D341Med (cell line): ENCODE results near the gene EEFSEC.

Experiments
- DNase-seq: peaks from one replicate; pipeline ENCODE4 v3.0.0; 2012; ENCODE audit warnings: low spot score

EEFSEC gene

DNA sequence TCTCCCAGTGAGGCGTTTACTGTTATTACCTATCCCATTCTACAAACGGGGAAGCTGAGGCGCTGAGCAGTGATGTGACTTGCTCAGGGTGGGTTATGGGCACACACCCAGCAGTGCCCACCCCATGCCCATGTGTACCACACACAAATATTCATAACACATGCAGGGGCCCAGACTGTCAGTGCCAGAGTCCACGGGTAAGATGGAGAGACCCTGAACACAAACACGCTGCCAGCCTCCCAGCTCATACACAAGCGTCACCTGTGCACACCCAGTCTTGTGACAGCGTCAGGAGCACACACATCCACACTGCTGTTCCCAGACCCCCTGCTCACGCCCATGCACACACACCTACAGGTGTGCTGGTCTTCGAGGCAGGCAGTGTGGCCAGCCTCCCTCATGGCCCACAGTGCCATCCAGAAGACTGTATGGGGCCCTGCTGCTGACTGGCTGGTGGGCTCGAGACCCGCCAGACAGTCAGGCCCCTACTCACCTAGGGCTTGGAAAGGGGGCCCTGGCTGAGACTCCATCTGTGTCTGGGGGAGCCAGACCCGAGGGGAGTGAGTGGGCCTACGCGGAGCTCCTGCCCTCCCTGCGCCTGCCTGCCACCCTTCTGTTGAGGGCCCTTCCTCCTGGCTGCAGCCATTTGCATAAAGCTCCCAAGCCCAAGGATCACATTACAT is 274.0 kb downstream of the EEFSEC start:
- DNase-seq, result no peak

DNA sequence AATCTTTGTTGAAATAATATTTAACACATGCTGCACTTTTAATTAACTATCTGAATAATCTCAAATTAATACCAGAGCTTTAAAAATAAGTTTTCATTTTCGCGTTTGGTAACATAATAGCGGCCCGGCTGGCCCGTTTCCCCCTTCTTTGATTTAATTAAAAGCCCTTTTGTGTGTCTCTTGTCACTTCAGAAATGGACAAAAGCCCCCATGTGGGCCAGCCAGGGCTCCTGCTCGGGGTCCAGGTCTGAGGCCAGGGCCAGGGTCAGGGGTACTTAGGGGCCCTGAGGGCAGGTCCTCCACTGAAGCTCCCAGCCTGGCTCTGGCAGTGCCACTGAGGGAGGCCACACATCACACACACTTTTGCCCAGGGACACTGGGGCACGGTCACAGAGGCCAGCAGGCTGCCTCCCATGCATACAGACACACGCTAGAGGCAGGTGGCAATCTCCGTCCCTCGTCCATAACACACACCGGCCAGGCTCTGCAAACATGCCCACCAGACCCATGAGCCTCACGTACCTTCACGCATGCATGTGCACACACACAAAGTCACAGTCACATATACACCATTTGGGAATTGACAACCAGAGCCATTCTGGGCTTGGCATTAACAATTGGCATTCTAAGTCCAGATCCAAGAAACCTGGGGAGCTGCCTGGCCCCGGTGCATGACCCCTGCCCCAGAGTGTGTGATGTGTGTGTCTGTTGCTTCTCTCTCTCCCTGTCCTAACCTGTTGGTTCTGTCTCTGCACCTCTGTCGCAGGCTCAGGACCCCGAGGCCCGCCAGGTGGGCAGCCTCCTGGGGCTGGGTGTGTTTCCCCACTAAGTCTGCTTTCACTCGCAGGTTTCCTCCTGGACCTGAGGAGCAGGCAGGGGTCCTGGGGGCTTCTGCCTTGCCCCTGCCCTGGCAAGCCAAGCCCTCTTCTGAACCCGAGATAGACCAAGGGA is 274.9 kb downstream of the EEFSEC start:
- DNase-seq, result no peak

DNA sequence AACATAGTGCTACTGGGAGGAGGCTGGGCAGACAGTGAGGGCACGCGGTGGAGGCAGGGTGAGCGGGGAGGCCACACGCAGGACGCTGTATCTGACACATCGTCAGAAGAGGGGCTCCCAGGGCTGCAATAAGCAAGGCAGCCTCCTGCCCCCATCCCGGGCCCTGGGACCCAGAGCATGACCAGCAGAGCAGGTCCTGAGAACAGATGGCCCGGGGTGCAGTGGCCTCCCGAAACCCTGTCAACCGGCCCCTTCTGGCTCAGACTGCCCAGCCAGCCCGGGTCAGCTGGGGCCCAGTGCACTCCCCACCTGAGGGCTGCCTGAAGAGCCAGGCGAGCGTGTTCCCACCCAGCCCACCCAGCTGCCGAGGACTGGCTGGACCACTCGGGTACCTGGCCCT is 276.0 kb downstream of the EEFSEC start:
- no peak for DNase-seq

DNA sequence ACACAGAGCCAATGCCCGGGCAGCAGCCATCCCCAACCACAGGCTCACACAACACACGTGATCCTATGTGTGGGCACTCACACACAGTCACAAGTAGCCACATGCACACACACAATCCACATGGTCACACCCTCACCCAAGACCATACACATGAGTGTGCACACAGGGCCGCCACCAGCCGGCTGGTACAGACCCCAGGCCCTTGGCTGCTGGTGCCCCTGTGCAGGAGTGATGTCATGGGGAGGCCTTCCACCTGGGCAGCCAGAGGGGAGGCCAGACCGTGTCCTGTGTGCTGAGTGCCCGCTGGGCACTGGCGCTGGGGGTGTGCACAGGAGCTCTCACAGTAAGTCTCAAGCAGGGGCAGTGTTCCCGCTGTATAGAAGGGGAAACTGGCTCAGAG is 276.5 kb downstream of the EEFSEC start:
- no peak for DNase-seq

DNA sequence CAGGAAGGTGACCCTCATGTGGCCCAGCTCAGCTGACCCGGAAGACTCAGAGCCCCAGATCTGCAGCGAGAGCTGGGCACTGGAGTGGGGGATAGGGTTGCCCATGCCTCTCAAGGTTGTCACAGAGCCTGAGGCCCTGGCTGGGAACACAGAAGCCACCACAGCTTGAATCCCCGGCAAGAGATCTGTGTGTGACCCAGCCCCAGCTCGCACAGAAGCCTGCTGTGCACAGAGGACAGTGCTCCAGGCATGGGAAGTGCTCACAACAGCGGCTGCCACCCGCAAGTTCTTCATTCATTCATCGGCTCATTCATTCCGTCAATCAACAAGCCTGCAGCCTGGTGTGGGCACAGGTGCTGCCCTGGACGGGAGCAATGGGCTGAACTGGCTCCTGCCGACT is 277.0 kb downstream of the EEFSEC start:
- no peak for DNase-seq

DNA sequence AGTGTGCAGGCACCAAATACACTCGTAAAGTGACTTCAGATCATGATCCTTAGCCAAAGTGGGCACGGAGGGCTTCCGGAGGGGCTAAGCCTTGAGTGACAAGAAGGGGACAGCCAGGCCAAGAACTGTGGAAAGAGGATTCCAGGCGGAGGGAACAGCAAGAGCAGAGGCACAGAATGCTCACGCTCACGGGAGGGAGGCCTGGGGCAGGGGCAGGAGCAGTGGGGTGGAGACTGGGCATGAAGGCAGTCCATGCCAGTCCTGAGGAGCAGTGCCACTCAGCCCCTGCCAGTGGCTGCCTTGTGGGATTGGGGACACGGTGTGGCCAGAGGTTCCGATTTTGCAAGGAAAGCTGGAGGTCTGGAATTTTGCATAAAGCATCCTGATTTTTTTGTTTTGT is 277.4 kb downstream of the EEFSEC start:
- no peak for DNase-seq

DNA sequence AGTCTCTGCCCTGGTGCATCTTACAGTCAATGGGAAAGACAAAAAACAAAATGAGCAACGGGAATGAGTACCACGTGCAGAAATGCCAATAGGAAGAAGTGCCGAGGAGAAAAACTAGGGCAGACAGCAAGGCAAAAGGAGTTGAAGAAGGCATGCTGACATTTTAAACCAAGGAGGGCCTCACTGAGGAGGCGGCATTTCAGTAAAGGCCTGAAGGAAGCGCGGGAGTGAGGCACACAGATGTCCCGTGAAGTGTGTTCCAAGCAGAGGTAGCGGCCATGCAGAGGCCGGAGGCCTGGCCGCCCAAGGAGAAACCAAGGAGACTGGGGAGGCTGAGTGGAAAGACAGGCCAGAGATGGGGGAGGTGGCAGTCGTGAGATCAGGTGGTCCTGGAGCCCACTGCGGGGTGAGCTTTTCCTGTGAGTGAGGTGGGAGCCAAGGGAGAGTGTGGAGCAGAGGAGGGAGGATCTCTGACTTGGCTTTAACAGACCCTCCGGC is 278.6 kb downstream of the EEFSEC start:
- no peak for DNase-seq

DNA sequence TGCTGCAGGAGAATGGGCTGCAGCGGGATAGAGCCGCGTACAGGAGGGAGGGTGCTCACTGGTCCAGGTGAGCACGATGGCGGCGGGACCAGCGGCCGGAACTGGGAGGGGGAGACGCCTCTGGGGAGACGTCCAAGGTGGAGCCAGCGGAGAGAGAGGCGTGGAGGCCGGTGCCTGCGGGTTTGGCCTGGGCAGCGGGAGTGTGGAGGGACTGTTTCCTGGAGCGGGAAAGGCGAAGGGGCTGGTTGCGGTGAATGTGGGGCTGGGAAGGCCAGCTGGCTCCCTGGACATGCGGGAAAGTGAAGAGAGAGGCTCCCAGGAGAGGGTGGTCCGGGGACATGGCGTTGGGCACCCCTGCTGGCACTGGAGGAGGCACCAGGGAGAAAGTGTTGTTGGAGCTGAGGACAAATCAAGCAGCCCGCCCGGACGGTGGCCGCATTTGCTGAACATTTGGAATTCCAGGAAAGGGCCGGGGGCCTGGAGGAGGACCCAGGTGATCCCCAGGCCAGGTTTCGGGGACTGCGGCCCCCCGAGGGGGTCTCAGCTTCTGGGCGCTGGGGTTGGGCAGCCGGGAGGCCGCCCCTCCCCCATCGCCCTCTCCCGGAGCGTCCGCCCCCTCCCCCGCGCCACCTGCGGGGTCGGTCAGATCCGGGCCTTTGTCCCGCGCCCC is 279.2 kb downstream of the EEFSEC start:
- DNase-seq, result no peak

DNA sequence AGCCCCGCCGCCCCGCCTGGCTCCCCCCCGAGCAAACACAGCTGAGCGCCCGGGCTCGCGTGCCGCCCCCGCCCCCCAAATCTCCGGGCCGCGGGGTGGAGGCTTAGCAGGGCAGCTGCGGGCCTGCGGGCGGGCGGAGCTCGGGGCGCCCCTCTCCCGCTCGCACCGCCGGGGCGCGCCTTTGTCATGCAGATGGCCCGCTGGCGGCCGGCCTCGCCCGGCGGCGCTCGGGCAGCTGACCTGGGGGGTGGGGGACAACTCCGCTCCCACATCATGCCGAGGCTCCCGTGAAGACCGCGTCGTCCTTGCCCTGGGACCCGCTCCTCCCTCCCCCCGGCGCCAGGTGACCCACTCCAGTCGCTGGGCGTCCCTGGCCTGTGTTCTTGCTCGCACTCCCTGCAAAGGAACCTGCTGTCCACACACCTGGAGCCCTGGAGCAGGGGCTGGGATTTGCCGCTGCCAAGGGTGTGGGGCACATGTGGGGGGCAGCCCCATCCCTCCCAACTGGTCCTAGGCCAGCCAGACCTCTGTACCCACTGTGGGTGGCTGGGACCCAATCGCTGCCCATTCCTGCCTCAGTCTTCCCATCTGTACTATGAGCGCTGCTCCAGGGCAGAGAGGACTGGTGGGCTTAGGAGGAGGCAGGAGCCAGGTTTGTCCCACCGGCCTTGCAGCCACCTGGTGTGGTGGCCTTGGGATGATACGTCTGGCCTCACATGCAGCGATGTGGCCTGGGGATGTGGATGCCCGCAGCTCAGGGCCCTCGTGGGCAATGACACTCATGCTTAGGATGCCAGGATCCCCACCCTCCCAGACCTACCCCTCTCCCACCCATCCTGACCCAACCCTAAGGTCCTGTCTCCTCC is 279.9 kb downstream of the EEFSEC start:
- peak; percentile 66 for DNase-seq

DNA sequence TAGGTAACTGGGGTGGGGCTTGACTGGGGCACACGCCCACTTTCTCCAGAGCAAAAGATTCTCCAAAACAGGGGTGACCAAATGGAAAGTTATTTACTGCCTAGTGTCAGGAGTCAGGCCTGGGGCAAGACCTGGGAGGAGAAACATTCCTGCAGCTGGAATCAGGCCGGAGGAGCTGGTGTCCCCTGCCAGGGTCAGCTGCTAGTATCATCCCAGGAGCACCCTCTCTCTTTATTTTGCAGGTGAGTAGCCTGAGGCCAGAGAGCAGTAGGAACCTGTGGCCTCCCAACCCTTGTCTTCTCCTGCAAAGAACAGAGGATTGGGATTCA is 280.5 kb downstream of the EEFSEC start:
- DNase-seq, result no peak

DNA sequence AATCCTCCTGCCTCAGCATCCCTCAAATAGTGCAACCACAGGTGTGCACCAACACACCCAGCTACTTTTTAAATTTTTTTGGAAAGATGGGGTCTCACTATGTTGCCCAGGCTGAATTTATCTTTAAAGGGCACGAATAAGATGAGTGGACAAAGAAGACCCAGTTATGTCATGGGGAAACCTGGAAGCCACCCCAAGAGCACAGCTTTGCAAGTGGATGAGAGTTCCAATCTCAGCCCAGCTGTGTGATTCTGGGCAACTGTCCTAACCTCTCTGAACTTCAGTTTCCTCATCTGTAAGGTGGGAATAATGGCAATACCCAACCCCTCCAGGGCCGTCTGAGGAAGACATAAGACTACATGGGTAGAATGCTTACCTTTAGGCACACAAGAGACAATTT is 281.2 kb downstream of the EEFSEC start:
- no peak for DNase-seq

DNA sequence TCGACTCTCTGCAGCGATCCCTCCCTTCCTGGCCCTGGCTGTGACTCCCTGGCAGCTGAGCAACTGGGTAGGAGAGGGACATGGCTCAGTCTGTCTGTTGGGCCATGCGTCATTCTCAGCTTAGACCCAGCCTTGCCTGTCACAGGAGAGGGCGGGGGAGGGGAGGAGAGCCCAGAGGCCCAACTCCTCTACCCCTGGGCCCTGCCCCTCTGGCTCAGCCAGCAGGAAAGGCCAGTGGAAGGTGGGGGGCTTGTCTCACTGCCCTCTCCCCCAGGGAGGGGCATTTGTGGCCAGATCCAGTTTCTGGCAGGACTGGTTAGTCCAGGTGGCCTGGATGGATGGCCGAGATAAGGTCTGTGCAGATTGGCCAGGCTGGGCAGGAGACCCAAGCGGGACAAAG is 281.8 kb downstream of the EEFSEC start:
- DNase-seq, result no peak

DNA sequence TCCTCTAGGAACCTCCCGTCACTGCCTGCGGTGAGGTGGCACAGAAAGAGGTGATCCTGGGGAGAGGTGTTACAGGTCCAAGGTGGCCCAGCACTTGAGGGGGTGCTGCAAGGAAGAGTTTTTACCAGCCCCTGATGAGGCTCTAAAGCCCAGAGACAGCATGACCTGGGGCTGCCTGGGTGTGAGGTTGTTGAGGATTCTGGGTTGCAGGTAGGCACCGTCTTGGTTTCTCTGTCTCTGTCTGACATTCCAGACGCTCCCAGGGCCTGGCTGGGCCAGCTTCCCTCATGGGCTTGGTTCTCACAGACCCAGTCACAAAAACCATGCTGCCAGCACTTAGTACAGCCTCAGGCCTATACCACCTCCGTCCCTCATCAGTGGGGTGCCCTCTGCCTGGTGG is 282.3 kb downstream of the EEFSEC start:
- DNase-seq, result no peak

DNA sequence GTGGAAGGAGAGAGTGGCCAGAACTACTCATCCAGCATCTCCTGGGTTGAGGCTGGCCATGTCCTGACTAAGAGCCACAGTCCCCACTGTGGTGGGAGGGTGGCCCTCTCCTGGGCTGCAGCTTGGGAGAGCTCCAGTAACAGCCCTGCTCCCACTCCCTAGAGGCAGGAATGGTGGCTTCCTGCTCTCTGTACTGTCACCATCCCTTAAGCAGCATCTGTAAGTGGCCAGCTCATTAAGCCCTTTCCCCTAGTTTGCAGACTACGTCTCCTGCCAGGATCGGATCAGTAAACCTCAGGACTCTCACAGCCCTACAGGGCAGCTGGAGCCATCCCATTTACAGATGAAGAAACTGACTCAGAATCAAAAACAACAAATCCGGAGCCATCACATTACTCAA is 282.9 kb downstream of the EEFSEC start:
- no peak for DNase-seq

DNA sequence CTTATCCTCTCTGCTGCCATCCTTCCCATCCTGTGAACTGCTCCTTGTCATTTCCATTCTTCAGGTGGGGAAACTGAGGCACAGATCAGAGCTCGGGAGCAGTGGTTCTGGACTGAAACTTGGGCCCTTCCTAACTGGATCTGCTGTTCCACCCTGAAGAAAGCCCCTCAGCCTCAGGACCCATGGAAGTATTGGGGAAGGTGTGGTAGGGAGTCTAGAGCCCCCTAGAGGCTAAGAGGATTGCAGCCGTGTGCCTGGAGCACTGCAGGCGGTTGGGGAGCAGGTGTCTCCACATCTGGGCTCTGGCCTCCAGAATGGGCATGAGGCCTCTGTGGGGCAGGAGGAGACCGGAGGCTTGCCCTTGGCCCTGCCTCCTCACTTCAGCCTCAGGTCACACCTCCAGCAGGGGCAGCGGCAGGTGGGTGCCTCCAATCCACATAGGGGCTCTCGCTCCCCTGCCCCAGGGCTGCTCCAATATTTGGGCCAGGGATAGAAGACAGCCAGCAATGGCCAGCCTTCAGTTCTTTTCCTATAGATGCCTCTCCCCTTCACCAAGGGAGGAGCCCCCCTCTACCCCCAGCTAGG is 285.3 kb downstream of the EEFSEC start:
- DNase-seq, result no peak

DNA sequence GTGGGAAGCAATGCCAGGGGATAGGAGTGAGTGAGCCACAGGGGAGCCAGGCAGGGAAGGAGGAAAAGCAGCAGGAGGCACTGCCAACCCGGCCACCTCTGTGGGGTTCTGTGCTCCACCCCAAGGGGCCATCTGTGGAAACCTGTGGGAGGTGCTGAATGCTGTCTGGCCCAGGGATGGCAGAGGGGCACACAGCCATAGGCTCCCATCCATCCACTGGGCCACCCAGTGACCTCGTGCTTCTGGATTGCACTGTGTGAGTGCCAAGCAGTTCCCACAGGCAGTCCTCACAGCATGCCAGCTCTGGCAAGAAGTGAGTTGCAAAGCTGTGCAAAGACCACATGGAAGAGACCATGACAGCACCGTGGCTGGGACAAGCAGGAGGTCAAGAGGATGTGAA is 285.9 kb downstream of the EEFSEC start:
- DNase-seq, result no peak

DNA sequence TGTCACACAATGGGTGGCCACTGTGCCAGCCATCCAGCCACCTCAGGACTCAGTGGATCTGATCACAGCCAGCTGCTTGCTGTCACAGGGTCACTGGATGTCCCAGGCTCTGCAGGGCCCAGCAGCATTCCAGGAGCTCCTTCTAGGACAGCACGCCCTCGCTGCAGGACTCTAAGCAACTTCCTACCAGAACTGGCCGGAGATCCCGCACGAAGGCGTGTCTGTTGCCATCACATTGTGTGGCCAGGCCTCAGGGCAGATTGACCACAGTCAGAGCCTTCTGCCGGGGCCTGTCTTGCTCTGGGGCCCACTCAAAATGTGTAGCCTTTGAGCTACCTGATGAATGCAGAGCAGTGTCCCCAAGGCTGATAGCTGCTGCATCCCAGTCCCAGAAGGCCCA is 288.8 kb downstream of the EEFSEC start:
- DNase-seq, result no peak

DNA sequence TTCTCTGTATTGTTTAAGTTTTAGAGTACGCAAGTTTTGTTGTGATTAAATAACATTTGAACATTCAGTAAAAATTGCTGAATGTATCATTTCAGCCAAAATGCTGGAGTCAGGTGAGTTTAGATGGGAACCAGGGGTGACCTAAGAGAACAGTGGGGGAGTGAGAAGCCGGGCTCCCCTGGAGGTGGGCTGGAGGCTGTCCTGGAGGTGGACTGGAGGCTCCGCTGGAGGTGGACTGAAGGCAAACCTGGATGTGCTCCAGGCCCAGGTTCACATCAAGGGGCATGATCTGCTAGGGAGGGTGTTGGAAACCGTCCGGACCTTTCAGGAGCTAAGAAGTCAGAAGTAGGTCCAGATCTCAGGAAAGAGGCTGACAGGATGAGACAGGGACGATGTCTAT is 289.7 kb downstream of the EEFSEC start:
- DNase-seq, result no peak

DNA sequence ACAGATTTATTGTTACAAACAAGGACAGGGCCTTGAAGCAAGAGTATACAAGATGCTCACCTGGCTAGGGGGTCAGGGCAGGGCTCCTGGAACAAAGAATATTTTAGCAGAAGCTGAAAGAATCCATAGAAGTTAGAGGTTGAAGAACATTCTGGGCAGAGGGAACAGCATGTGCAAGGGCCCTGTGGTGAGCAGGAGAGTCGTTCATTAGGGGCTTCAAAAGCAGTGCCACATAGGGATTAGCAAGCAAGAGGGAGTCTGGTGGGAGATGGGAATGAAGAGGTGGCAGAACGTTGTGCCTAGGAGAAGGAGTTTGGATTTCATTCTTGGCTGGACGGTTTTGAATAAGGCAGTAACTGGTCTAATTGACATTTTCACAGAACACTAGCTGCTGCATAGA is 290.5 kb downstream of the EEFSEC start:
- DNase-seq, result no peak

DNA sequence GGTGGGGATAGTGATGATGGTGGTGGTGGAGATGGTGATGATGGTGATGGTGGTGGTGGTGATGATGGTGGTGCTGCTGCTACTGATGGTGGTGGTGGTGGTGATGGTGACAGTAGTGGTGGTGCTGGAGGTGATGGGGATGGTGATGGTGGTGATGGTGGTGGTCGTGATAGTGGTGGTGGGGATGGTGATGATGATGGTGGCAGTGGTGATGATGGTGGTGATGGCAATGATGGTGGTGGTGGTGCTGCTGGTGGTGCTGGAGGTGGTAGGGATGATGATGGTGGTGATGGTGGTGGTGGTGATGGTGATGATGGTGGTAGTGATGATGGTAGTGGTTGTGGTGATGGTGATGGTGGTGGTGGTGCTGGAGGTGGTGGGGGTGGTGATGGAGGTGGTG is 292.1 kb downstream of the EEFSEC start:
- no peak for DNase-seq

DNA sequence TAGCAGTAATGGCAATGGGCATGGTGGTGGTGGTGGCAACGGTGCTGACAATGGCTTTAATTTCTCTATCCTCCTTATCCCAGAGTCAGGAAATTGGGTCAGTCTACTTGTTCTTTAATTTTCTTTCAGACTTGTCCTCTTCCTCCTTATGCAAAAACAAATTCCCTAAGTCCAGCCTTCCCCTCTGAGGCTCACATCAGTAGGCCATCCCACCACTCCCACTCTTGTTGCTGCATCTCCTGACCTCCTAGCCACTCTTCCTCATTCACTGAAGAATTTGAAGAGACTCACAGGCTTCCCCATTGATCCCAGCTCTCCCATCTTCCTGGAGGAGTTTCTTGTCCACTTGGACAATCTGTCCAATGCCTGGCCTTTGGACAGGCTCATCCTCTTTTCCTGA is 293.5 kb downstream of the EEFSEC start:
- DNase-seq, result no peak

DNA sequence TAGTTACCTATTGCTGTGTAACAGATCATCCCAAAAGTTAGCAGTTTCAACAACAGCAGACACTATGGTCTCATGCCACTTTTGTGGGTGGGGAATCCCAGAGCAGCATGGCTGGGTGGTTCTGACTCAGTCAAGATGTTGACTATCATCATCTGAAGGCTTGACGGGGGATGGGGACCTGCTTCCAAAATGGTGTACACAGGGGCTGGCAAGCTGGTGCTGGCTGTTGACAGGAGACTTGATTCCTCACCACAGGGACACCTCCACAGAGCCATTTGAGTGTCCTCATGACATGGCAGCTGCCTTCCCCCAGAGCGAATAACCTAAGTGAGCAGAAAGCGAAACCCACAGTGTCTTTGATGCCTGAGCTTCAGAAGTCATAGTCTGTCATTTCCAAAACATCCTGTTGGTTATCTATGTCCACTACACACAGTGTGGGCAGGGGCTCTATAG is 294.3 kb downstream of the EEFSEC start:
- no peak for DNase-seq
